Mesothelial cell of epicardium (in vitro differentiated cells): Measurements from ENCODE around the gene MBNL1. TPM values are rescaled to one million over a fixed set of nuclear protein-coding genes. Genes with fewer than 3 reads are reported as not detected.
A peak's percentile ranks its signal among the peaks of the same experiment; 100 is the strongest.

ENCODE experiments used
- DNase-seq, 2 experiments: peaks; one replicate each; pipeline ENCODE4 v3.0.0; 2021; ENCODE audit warnings: low spot score in 2 of 2; ENCODE audit not compliant: unreplicated experiment in 2 of 2
- H3K27ac Mint-ChIP-seq: 2 replicates; pipeline ENCODE4 v1.8.0; 2021; ENCODE audit warnings: mixed read lengths
- H3K27me3 Mint-ChIP-seq: 2 replicates; pipeline ENCODE4 v1.8.0; 2021; ENCODE audit warnings: low read depth, mixed read lengths
- H3K36me3 Mint-ChIP-seq: 2 replicates; pipeline ENCODE4 v1.8.0; 2021; ENCODE audit warnings: mixed read lengths
- H3K4me1 Mint-ChIP-seq: 2 replicates; pipeline ENCODE4 v1.8.0; 2021; ENCODE audit warnings: mixed read lengths
- H3K4me3 Mint-ChIP-seq: 2 replicates; pipeline ENCODE4 v1.8.0; 2021; ENCODE audit warnings: mild to moderate bottlenecking, moderate library complexity, mixed read lengths
- H3K9me3 Mint-ChIP-seq: 2 replicates; pipeline ENCODE4 v1.8.0; 2021; ENCODE audit warnings: mixed read lengths
- total RNA-seq: library from RNA; stranded (reverse); gene quantifications from 3 replicates; pipeline ENCODE4 v1.2.1, GENCODE V29; 2021
- TF ChIP-seq, protein P1 (sequence below): fragments of 200-600 bp; sonication (generic); IDR thresholded peaks from one replicate; pipeline ENCODE4 v1.5.0; 2021; ENCODE audit warnings: antibody characterized with exemption; ENCODE audit not compliant: unreplicated experiment

Gene MBNL1
- total RNA-seq, 1 donor from 2014 or later = 74.8 TPM

DNA sequence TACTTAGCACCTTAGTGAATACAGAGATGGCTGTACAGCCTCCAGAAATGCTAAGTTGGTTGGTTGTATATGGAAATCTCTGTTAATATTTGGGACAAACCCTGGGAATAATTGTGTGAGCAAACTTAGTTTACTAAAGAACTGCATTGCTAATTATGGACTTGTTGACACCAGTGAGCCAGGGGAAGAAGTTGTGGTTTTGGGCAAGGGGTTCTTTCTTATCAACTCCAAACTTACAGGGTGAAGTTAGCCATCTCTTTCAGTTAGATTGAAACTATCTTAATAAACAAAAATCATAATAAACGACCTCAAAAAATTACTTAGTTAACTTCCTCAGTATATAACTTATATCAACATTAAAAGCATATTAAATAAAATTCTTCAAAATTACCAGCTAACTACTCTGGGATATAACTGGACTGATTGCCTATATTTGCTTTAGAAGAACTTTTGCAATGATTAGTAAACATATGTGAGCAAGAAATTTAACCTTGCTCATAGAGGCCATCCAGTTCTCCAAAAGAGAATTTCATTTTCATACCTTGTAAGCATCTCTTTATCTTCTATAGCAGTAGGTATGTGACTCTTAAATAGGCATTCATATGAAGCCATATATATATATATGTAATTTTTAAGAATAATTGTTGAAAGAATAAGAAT lies 24.7 kb downstream of the MBNL1 start:
- Mint-ChIP-seq H3K27me3 (no peaks in the 10 kb centered on the region), H3K27ac (no peak overlapping the region), H3K36me3 (no peaks in the 10 kb centered on the region), H3K4me3 (no peak overlapping the region), H3K9me3 (no peaks in the 10 kb centered on the region), H3K4me1 (peaks cover 7% of the 10 kb centered on the region)
- DNase-seq = no peak
- TF ChIP-seq, protein P1, sequence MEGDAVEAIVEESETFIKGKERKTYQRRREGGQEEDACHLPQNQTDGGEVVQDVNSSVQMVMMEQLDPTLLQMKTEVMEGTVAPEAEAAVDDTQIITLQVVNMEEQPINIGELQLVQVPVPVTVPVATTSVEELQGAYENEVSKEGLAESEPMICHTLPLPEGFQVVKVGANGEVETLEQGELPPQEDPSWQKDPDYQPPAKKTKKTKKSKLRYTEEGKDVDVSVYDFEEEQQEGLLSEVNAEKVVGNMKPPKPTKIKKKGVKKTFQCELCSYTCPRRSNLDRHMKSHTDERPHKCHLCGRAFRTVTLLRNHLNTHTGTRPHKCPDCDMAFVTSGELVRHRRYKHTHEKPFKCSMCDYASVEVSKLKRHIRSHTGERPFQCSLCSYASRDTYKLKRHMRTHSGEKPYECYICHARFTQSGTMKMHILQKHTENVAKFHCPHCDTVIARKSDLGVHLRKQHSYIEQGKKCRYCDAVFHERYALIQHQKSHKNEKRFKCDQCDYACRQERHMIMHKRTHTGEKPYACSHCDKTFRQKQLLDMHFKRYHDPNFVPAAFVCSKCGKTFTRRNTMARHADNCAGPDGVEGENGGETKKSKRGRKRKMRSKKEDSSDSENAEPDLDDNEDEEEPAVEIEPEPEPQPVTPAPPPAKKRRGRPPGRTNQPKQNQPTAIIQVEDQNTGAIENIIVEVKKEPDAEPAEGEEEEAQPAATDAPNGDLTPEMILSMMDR = no peak

- Mint-ChIP-seq H3K27ac (no peak overlapping the region), H3K4me1 (peaks cover 25% of the 10 kb centered on the region), H3K27me3 (no peaks in the 10 kb centered on the region), H3K4me3 (no peak overlapping the region), H3K36me3 (peaks cover 2% of the 10 kb centered on the region), H3K9me3 (no peaks in the 10 kb centered on the region)
- TF ChIP-seq, protein P1 = no peak
- DNase-seq = no peak
Observed at GRCh38 chr3:152295344-152295743, 26.6 kb downstream of the MBNL1 start.

DNA sequence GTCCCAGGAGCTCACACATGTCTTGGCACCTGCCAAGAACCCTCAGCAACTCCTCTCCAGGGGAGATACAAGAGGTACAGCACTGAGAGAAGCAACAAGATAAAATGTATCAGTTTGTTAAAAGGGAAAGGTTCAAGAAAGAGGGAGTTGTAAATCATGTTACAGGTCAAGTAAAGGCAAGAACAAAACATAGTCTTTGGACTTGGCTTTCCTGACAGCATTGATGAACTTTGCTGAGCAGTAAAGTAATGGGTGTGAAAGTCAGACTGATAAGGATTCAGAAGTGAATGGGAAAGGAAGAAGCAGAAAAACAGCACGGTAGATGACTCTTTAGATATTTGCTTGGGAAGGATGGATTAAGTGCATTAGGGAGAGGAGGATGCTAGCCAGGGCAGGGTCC lies 27.1 kb downstream of the MBNL1 start:
- Mint-ChIP-seq H3K27ac (no peak overlapping the region), H3K4me1 (peaks cover 29% of the 10 kb centered on the region), H3K27me3 (no peaks in the 10 kb centered on the region), H3K36me3 (peaks cover 2% of the 10 kb centered on the region), H3K9me3 (no peaks in the 10 kb centered on the region), H3K4me3 (no peak overlapping the region)
- no peak for DNase-seq
- TF ChIP-seq, protein P1 = no peak

- Mint-ChIP-seq H3K27me3 (no peaks in the 10 kb centered on the region), H3K4me1 (peaks cover 34% of the 10 kb centered on the region), H3K27ac (peak overlapping the region; percentile 19), H3K36me3 (peaks cover 2% of the 10 kb centered on the region), H3K9me3 (no peaks in the 10 kb centered on the region), H3K4me3 (no peak overlapping the region)
- TF ChIP-seq, protein P1 = no peak
- DNase-seq = no peak
Observed at GRCh38 chr3:152296382-152296781, 27.7 kb downstream of the MBNL1 start.

- H3K4me1 Mint-ChIP-seq = peaks cover 39% of the 10 kb centered on the region
- TF ChIP-seq, protein P1 = no peak
- no peak for DNase-seq
- no peaks in the 10 kb centered on the region for H3K27me3 Mint-ChIP-seq
- no peak overlapping the region for H3K4me3 Mint-ChIP-seq
- peak overlapping the region; percentile 18 for H3K27ac Mint-ChIP-seq
- no peaks in the 10 kb centered on the region for H3K9me3 Mint-ChIP-seq
- H3K36me3 Mint-ChIP-seq = peaks cover 2% of the 10 kb centered on the region
Observed at GRCh38 chr3:152296971-152297370, 28.2 kb downstream of the MBNL1 start.
